Endothelial cell of umbilical vein (primary cell): ENCODE data around the gene PCDHGB4. TPM values are rescaled to one million over a fixed set of nuclear protein-coding genes. Genes with fewer than 3 reads are reported as not detected.
A peak's percentile ranks its signal among the peaks of the same experiment; 100 is the strongest.

Experiments used
- BruUV-seq: library from RNA; stranded (reverse); fragments of 400-500 nt; replicated peaks from 2 replicates; lab custom pipeline; 2021; lab: Mats Ljungman, UMichigan
- CTCF ChIA-PET: fragments of 300-600, 350-600 bp; sonication (Branson Sonifier 250); formaldehyde crosslinking; loops from one replicate; lab custom pipeline; 2021; ENCODE audit warnings: antibody characterized with exemption, inconsistent platforms; lab: Charles Lee
- POLR2A ChIA-PET: fragments of 300-600, 350-600 bp; sonication (Branson Sonifier 250); formaldehyde crosslinking; loops from one replicate; lab custom pipeline; 2021; ENCODE audit warnings: antibody characterized with exemption, inconsistent platforms; lab: Charles Lee
- DNase-seq: peaks from one replicate; pipeline ENCODE4 v3.0.0-alpha.2; 2011; ENCODE audit warnings: low read depth, low spot score
- FAIRE-seq: peaks from 2 replicates; lab custom pipeline; 2011; peaks lifted over from hg19 to GRCh38; lab: Jason Lieb, UNC
- H2AFZ ChIP-seq: 2 replicates; pipeline ENCODE4 v1.6.0; 2012; ENCODE audit warnings: low read depth, low read length, control low read depth, inconsistent platforms
- H3K27ac ChIP-seq: 2 replicates; pipeline ENCODE4 v1.5.1; 2011; ENCODE audit warnings: low read depth, mild to moderate bottlenecking, control low read depth, low read length, moderate library complexity; ENCODE audit not compliant: insufficient read depth
- H3K27me3 ChIP-seq, 2 experiments: 2 replicates each; pipeline versions ENCODE4 v1.6.0 to v1.6.1; 2011; ENCODE audit warnings: low read length in 2 of 2, mixed read lengths in 1 of 2; ENCODE audit not compliant: control insufficient read depth in 2 of 2, insufficient read depth in 2 of 2
- H3K36me3 ChIP-seq, 2 experiments: 2 replicates in 1 of 2; 3 replicates in 1 of 2; pipeline ENCODE4 v1.5.1; 2011; ENCODE audit warnings: low read length in 2 of 2, mild to moderate bottlenecking in 1 of 2, moderate library complexity in 1 of 2; ENCODE audit not compliant: control insufficient read depth in 2 of 2, insufficient read depth in 2 of 2; ENCODE audit errors: extremely low read depth in 1 of 2
- H3K4me1 ChIP-seq: 3 replicates; pipeline ENCODE4 v1.5.1; 2011; ENCODE audit warnings: mild to moderate bottlenecking, low read length; ENCODE audit not compliant: control insufficient read depth, insufficient read depth; ENCODE audit errors: extremely low read depth
- H3K4me2 ChIP-seq: 2 replicates; pipeline ENCODE4 v1.6.1; 2011; ENCODE audit warnings: low read length, control low read depth, mixed read lengths; ENCODE audit not compliant: insufficient read depth
- H3K4me3 ChIP-seq, 3 experiments: fragments of 200-600 bp in 1 of 3; sonication (generic), shearing (Covaris generic) in 1 of 3; replicated peaks in 1 of 3; 2 replicates each; pipeline ENCODE4 v1.5.1; 2011 to 2016; ENCODE audit warnings: control low read depth in 3 of 3, low read length in 3 of 3, mild to moderate bottlenecking in 2 of 3, inconsistent platforms in 1 of 3, low read depth in 1 of 3, moderate library complexity in 1 of 3; ENCODE audit not compliant: insufficient read depth in 1 of 3
- H3K79me2 ChIP-seq: 2 replicates; pipeline ENCODE4 v1.6.0; 2012; ENCODE audit warnings: low read length, inconsistent platforms; ENCODE audit not compliant: control insufficient read depth, insufficient read depth
- H3K9ac ChIP-seq: replicated peaks from 2 replicates; pipeline ENCODE3; 2011; ENCODE audit warnings: low read length, control low read depth; ENCODE audit not compliant: insufficient read depth; ENCODE audit errors: extremely low read depth
- H3K9me1 ChIP-seq: replicated peaks from 3 replicates; pipeline ENCODE4 v1.6.0; 2011; ENCODE audit warnings: mild to moderate bottlenecking, low read length; ENCODE audit not compliant: control insufficient read depth, insufficient read depth; ENCODE audit errors: extremely low read depth
- H3K9me3 ChIP-seq: replicated peaks from 2 replicates; pipeline ENCODE4 v1.5.1; 2012; ENCODE audit warnings: low read length, inconsistent platforms; ENCODE audit not compliant: control insufficient read depth, insufficient read depth
- H4K20me1 ChIP-seq: replicated peaks from 2 replicates; pipeline ENCODE3; 2011; ENCODE audit warnings: mild to moderate bottlenecking, low read length; ENCODE audit not compliant: control insufficient read depth, insufficient read depth; ENCODE audit errors: extremely low read depth
- CTCF ChIP-seq, 2 donors: IDR thresholded peaks; 1 replicate in 1 of 2; 2 replicates in 1 of 2; pipeline ENCODE4 v1.5.1; 2011; ENCODE audit warnings: low read length in 2 of 2, mild to moderate bottlenecking in 2 of 2, moderate library complexity in 2 of 2, control low read depth in 1 of 2, inconsistent platforms in 1 of 2, low read depth in 1 of 2; ENCODE audit not compliant: insufficient read depth in 1 of 2; ENCODE audit errors: extremely low read depth in 1 of 2
- MAX ChIP-seq: IDR thresholded peaks from 2 replicates; pipeline ENCODE4 v1.6.1; 2011; ENCODE audit not compliant: insufficient read depth, insufficient read length
- POLR2A ChIP-seq: IDR thresholded peaks from 2 replicates; pipeline ENCODE4 v1.6.1; 2012; ENCODE audit warnings: low read depth, mild to moderate bottlenecking, control low read depth, low read length
- dilution Hi-C: fragments of 300-500 bp; cut with MboI; formaldehyde crosslinking; loops from one replicate; pipeline ENCODE4 v1.15.0; 2019; ENCODE audit warnings: low sequenced_read_pairs; ENCODE audit not compliant: extremely low pct_ligation_motif_present
- intact Hi-C: fragments of 100-400 bp; cut with micrococcal nuclease; formaldehyde crosslinking; loops from one replicate; pipeline ENCODE4 v1.10.0; 2022
- polyA plus RNA-seq, 4 experiments: library from polyadenylated mRNA; depleted of rRNA in 3 of 4; stranded (reverse) in 3 of 4; unstranded in 1 of 4; fragments of >200 nt; gene quantifications; 2 replicates each; pipeline versions ENCODE4 v1.2.1 to v1.2.3, GENCODE V29; 2011 to 2012; ENCODE audit warnings: missing spikeins in 1 of 4
- total RNA-seq: library from RNA; stranded (reverse); gene quantifications from 2 replicates; pipeline ENCODE4 v1.2.3, GENCODE V29; 2021

Gene PCDHGB4
- total and polyA plus RNA-seq, 2 donors (not counting 3 experiments of a cell fraction or from before 2014, with no cell fraction given): 6.5 to 6.9 TPM

GRCh38 chr5:141369994-141370848, 17.3 kb upstream of the PCDHGB4 start, which contains the start of gene PCDHGB3:
TSS of gene PCDHGB3 (plus strand) at chr5:141370242. CDS start at chr5:141370395, 153 bp downstream.
- Histone ChIP-seq H3K4me2 (peak within 1 kb of the TSS; percentile 45), H2AFZ (no peak within 1 kb of the TSS), H3K79me2 (no peaks in the 10 kb centered on the region), H4K20me1 (no peaks in the 10 kb centered on the region), H3K9me3 (peaks cover under 1% of the 10 kb centered on the region), H3K4me1 (no peaks in the 10 kb centered on the region), H3K36me3 (no peaks in the 10 kb centered on the region), H3K27me3 (peaks cover 40 to 91% of the 10 kb centered on the region in 2 experiments), H3K27ac (no peak within 1 kb of the TSS), H3K9ac (no peak within 1 kb of the TSS), H3K9me1 (no peaks in the 10 kb centered on the region), H3K4me3 (peak within 1 kb of the TSS in 1 of 3 experiments; percentile 23)
- TF ChIP-seq POLR2A (no peak), MAX (no peak), CTCF (IDR thresholded peaks at IDR 0.05; ENCODE audit: extremely low read depth in 1 of 2, insufficient read depth in 1 of 2, low read depth in 1 of 2, low read length in 2 of 2) (peak in 1 of 2 donors; percentile 24)
- dilution Hi-C loops (no loop called here), intact Hi-C loops (loop anchor here (1.0 to 5.0 kb wide), 2 partner anchors 52 to 191 kb away; partner anchors contain the start of gene PCDHGA11)
- TSS peak; percentile 11 for BruUV-seq
- FAIRE-seq (no peak), DNase-seq (peak; percentile 40)
- CTCF ChIA-PET: interaction anchor here (0.5 to 3.5 kb wide), 35 partner anchors 10 to 249 kb away, joined by 3 to 57 read pairs (median 5); partner anchors contain the start of genes DIAPH1, PCDHB14, PCDHB15 and PCDHGA1
- POLR2A ChIA-PET: no interaction called here
